VCaP (cell line): ENCODE measurements around the gene CYTH1.
"Not testable (repeated sequence)": the region's sequence is repeated elsewhere in the genome, so short reads cannot be mapped to it uniquely, and the experiment has no call there.

Experiments used
- H3K27ac ChIP-seq: fragments of 450-650 bp; 2 replicates; pipeline ENCODE4 v1.5.1; 2017
- TF ChIP-seq, protein P1 (sequence below): fragments of 450-650 bp; conservative IDR thresholded peaks from 2 replicates; pipeline ENCODE4 v1.5.1; 2017; ENCODE audit warnings: mild to moderate bottlenecking, moderate library complexity

CYTH1 gene

DNA sequence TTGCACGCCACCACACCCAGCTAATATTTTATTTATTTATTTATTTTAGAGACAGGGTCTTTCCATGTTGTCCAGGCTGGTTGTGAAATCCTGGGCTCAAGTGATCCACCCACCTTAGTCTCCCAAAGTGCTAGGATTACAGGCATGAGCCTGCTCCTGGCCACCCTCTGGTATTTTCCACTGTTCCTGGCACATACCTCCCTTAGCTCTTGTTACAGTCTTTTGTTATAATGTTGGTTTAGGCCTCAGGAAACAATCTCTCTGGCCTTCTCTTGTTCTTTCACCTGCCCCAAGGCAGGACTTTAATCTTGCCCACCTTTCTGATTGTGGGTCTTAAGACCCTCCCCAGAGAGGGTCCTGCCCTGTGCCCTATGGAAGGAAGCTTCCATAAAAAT is 3.6 kb upstream of the CYTH1 start:
- TF ChIP-seq, protein P1, sequence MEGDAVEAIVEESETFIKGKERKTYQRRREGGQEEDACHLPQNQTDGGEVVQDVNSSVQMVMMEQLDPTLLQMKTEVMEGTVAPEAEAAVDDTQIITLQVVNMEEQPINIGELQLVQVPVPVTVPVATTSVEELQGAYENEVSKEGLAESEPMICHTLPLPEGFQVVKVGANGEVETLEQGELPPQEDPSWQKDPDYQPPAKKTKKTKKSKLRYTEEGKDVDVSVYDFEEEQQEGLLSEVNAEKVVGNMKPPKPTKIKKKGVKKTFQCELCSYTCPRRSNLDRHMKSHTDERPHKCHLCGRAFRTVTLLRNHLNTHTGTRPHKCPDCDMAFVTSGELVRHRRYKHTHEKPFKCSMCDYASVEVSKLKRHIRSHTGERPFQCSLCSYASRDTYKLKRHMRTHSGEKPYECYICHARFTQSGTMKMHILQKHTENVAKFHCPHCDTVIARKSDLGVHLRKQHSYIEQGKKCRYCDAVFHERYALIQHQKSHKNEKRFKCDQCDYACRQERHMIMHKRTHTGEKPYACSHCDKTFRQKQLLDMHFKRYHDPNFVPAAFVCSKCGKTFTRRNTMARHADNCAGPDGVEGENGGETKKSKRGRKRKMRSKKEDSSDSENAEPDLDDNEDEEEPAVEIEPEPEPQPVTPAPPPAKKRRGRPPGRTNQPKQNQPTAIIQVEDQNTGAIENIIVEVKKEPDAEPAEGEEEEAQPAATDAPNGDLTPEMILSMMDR = no peak
- no peak overlapping the region for H3K27ac ChIP-seq

DNA sequence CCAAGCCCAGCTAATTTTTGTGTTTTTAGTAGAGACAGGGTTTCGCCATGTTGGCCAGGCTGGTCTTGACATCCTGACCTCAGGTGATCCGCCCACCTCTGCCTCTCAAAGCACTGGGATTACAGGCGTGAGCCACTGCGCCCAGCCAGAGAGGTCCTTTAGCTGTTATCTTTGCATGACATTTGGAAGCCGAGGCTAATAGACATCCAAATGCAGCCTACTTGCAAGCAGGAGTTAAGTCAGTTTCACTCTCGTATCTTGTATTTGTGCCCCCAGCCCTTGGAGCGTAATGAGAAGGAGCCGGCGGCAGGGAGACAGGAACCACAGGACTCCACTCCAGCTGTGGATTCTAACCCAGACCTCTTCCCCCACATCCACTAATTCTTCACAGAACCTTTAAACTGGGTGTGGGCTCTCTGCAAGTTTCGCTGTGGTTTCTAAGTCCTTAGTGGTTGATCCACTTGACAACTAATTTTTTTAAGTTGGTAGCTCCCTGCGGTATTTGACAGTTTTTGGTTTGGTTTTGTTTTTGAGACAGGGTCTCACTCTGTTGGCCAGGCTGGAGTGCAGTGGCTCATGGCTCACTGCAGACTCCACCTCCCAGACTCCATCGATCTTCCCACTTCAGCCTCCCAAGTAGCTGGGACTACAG is 3.1 kb upstream of the CYTH1 start:
- no peak overlapping the region for H3K27ac ChIP-seq
- TF ChIP-seq, protein P1 = no peak

DNA sequence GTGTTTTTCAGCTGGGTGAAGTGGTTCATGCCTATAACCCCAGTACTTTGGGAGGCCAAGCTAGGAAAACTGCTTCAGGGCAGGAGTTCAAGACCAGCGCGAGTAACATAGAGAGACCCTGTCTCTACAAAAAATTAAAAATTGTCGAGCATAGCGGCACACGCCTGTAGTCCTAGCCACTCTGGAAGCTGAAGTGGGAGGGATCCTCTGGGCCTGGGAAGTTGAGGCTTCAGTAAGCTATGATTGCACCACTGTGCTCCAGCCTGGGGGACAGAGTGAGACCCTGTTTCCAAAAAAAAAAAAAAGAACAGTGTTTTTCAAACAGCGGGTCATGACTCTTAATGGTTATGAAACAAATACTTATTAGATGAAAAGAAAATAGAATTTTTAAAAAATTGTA is 2.3 kb upstream of the CYTH1 start:
- TF ChIP-seq, protein P1 = no peak
- H3K27ac ChIP-seq = no peak overlapping the region; the same call in 1 of the 2 replicates

DNA sequence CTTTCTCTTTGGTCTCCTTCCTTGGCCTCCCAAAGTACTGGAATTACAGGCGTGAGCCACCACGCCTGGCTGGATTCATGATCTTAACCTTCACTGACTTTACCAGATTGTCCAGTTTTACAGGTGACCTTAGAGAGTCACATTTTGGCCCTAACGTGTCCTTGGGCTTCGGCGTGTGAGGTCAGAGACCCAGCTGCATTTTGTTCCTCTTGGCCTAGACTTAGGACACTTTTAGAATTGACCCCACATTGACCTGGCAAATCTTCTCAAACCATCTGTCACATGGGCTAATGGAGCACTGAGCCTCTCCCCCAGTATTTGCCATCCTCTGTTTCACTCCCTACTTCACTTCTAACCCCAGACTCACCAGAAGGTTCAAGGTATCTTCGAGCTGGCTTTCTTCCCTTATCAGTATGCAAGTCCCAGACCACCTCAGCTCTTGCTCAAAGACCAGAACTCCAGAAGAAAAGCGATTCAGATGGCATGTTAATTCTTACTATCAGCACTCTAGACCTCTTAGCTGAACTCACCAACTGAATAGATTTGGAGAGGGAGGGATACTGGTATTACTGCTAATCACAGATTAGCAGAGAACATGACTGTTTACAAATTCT is 1.7 kb upstream of the CYTH1 start:
- TF ChIP-seq, protein P1 = no peak
- peak overlapping the region; percentile 95 for H3K27ac ChIP-seq

DNA sequence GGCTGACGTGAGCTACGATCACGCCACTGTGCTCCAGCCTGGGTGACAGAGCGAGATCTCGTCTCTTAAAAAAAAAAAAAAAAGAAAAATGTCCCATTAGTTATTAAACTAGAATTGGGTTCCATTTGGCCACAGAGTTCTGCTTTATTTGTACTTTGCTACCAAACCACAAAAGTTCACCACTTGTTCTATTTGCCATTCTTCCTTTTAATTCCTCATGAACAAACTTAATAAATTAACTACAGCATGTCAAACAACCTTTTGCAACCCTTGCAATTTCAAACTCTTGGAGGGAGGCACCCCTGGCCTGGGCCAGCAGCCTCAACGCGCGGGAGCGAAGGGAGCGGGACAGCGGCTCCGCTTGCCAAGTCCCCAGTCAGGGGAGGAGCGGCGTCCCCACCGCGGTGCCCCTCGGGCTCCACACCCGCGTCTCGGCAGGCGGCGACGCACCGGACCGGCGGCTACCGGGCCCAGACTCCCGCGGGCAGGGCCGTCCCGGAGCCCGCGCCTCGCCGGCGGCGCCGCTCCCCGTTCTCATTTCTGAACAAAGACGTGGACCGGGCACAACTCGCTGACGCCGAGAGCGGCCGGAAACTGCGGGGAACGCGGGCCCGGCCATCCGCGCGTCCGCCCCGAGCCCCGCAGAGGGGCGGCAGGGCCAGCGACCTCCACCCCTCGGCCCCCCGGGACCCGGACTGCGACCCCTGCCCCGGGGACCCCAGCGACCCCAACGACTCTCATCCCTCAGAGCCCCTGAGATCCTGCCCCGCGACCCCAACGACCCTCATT is 775 bp downstream of the CYTH1 start:
- H3K27ac ChIP-seq = peak overlapping the region; percentile 95

DNA sequence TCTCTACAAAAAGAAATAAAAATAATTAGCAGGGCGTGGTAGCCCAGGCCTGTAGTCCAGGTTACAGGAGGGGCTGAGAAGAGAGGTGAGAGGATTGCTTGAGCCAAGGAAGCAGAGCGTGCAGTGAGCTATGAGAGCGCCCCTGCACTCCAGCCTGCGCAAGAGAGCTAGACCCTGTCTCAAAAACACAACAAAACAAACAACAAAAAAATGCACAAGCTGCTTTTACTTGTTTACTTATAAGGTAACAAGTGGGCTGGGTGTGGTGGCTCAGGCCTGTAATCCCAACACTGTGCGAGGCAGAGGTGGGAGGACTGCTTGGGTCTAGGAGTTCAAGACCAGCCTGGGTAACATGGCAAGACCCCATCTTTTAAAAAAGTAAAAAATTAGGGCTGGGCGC is 1.7 kb downstream of the CYTH1 start:
- peak overlapping the region; percentile 95 for H3K27ac ChIP-seq
- TF ChIP-seq, protein P1 = no peak

More for the DNA sequence above, 775 bp downstream of the CYTH1 start:
- TF ChIP-seq, protein P1 = no peak

DNA sequence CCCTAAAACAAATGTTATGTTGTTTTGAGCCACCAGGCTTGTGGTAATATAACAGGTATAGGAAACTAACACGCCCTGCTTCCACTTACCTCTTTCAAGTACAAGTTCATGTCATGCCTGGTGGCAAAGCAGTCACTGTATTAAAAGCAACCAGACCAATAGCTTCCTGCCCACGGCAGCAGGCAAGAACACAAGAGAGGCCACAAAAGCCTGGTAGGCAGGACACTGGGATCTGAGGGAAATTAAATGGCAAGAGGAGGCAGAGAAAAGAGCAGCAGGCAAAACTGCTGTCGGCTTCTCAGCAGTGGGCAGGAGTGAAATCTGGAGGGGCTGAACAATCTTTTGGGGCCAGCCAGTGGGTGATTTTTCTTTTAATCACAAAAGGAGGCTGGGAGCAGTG is 2.2 kb downstream of the CYTH1 start:
- TF ChIP-seq, protein P1 = no peak
- peak overlapping the region; percentile 95 for H3K27ac ChIP-seq

DNA sequence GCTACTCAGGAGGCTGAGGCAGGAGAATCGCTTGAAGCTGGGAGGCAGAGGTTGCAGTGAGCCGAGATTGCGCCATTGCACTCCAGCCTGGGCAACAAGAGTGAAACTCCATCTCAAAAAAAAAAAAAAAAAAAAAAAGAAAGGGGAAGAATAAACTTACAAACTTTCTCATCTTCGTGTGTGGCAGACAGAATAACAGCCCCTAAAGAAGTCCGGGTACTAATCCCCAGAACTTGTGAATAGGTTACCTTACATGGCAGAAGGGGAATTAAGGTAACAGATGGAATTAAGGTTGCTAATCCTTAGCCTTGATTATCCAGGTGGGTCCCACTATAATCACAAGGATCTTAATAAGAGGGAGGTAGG is 2.8 kb downstream of the CYTH1 start:
- not testable (repeated sequence) for H3K27ac ChIP-seq
